ENCODE data around the gene OLIG3.

DNA sequence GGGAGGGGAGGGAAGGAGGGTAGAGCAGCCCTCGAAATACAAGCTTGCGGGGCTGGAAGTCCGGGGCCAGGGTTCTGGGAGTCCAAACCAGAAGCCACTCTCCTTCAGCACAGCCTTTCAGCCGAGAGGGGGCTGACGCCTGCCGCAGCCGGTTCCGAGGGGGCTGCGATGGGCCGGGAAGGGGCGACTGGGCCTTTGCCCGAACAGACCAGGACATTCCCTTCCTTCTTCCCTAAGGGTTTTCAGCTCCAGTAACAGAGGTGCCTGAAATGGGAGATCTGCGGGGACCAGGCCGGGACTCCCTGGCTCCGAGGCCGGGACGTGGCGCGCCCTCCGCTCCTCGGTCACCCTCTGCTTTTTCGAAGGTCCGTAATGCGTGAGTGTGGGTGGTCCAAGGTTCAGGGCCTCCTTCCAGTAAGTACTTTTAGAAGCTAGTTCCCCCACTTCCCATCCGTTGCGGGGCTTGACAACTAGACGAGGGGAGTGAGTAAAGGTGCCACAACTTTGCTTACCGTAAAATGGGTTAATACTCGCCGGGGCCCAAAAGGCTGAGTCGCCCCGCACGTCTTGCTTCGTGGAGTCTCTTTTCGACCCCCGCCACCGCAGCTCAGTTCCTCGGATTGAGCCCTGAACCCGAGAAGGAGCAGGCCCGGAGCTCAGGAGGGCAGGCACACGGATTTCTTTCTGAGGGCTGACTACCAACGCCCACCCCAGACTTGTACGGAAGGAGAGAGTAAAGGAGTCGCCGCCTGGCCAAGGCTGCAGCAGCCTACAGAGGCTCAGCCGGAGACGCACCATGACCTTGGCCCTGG lies 2.9 kb upstream of the OLIG3 start:
- TF ChIP-seq POLR2A (IDR thresholded peaks at IDR 0.05) (no peak), POLR2AphosphoS5 (IDR thresholded peaks at IDR 0.05) (no peak), EP300 (IDR thresholded peaks at IDR 0.05) (no peak)
- TF ChIP-seq, protein P1, sequence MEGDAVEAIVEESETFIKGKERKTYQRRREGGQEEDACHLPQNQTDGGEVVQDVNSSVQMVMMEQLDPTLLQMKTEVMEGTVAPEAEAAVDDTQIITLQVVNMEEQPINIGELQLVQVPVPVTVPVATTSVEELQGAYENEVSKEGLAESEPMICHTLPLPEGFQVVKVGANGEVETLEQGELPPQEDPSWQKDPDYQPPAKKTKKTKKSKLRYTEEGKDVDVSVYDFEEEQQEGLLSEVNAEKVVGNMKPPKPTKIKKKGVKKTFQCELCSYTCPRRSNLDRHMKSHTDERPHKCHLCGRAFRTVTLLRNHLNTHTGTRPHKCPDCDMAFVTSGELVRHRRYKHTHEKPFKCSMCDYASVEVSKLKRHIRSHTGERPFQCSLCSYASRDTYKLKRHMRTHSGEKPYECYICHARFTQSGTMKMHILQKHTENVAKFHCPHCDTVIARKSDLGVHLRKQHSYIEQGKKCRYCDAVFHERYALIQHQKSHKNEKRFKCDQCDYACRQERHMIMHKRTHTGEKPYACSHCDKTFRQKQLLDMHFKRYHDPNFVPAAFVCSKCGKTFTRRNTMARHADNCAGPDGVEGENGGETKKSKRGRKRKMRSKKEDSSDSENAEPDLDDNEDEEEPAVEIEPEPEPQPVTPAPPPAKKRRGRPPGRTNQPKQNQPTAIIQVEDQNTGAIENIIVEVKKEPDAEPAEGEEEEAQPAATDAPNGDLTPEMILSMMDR (IDR thresholded peaks at IDR 0.05) = no peak
